GM21360 (cell line): ENCODE measurements around the gene N4BP3.

Source experiments
- ATAC-seq: cut with Tn5 transposase; IDR thresholded peaks from one replicate; pipeline ENCODE4 v1.9.1; 2021; ENCODE audit warnings: mild to moderate bottlenecking, moderate library complexity; ENCODE audit not compliant: unreplicated experiment

The N4BP3 gene

DNA sequence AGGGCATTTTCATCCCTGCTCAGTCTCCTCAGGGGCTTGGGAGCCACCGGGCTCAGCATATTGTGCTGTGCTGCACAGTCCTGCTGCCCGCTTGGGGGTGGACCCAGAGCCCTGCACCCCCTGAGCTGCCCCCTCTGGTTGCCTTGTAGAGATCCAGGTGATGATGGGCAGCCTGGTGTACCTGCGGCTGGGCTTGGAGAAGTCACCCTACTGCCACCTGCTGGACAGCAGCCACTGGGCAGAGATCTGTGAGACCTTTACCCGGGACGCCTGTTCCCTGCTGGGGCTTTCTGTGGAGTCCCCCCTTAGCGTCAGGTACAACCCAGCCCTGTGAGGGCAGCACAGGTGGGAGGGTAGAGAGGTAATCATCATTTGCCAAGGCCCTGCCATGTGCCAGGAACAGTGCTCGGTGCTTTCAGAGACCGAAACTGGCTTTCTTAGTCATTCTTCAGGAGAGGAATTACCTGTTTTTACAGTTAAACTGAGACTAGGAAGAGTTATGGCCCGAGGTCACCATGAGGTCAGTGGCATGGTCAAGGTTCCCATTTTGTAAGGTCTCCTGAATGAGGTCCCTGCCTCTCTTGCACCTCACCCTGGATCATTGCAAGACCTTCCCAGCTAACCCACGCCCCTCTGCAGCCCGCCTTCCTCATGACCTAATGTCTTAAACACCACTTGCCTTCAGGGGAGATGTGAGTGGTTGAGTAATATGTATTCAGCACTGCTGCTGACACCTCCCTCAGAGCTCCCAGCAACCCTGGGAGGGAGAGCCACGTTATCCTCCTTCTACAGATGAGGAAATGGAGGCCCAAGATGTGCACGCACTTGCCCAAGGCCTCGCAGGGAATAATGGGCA, 32.9 kb downstream of the N4BP3 start:
- ATAC-seq = no peak

DNA sequence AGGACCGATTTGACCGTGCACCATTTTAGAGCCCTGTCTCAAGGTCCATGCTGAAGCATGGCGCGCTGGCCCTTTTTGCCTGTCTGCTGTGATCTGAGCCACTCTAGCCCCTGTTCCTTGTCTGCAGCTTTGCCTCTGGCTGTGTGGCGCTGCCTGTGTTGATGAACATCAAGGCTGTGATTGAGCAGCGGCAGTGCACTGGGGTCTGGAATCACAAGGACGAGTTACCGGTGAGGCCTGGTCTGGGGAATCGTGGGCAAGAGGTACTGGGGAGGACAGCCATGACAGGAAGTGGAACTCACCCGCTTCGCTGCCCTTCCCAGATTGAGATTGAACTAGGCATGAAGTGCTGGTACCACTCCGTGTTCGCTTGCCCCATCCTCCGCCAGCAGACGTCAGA, 34.1 kb downstream of the N4BP3 start:
- ATAC-seq = no peak

DNA sequence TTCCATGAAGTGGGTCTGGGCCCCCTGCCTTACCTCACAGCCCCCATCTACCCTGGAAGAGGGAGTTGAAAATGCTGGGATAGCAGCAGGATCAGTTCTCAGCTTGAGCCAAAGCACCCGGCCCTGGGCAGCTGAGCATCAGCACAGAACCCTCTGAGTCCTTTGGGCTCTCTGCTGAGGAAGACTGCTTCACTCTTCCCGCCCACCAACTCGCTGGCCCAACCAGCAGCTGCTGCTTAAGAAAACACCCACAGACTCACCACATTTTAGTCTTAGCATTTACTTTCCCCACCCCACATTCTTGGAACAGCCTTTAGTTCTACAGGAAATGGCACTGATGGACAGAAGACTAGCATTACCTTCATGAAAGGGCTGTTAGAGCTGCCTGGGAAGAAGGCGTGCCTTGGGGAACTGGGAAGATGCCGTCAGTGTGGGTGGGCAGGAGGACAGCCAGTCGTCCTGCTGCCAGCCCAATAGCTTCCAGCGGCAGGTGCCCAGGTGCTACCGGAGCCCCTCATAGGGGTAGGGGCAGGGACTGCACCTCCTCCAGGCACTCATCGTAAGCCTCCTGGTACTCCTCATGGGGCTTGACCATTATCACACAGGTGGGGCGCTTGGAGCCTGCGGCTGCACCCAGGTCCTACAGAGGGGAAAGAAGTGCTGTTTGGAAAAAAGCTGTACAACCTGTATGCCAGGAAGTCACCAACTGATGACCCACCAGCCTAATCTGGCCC, 36.0 kb downstream of the N4BP3 start:
- ATAC-seq = no peak

DNA sequence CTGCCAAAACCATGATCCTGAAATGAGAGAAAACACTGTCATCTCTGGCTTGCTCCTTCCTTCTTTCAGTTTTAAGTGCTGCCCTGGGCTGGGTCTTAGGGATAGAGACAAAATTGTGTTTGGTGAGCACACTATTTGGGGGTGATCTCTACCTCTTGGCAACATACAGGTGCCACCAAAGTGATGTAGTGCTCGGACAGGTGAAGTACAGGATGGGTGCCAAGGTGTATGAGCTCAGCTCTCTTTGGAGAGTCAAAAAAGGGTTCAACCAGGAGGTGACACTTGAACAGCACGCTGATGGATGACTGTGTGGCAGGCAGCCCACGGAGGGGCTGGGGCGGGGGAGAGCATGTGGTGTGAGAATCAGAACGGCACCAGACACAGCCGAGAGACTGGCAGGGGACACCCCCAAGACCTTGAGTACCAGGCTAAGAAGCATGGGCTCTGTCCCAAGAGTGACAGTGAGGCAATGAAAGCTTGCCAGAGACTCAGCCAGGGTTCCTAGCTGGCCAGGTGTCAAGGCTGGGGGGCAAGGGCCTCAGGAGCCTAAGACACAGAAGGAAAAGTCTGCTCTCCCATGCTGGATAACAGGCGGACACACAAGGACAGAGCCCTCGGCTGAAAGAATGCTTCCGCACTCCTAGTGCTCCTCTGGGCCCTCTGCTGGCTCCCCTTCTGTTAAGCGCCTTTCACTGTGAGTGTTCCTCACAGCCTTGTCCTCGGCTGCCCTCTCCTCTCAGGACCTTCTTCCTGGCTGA, 37.8 kb downstream of the N4BP3 start:
- no peak for ATAC-seq

DNA sequence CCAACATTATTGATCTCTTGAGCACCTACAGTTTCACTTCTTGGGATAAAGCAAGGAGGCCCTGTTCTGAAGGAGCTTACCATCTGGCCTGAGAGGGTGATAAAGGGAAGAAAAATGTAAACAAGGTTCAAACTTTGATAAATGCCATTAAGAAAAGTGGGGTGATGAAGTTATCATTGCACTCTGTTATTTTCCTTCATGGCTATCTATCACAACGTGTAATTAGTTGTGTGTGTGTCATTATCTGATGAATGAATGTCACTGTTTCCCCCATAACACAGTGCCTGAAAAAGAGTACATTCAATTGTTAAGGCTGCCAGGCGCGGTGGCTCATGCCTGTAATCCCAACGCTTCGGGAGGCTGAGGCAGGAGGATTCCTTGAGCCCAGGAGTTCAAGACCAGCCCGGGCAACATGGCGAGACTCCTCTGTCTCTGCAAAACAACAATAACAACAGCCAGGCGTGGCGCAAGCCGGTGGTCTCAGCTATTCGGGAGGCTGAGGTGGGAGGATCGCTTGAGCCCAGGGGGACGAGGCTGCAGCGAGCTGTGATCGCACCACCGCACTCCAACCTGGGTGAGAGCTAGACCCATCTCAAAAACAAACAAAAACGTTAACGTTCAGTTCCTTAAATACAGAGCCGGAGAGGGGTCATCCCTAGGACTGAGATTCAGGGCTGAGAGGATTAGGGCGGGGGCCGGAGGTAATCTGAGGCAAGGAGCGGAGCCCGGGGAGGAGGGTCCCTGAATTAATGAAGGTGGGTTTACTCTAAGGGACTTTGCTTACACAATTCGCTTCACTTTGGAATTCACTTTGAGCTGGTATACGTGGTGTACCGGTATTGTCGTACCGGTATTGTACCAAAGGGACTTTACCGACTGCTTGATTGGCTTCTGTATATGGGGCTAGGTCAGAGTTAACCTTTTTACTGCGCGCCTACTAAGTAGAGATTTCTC, 39.4 kb downstream of the N4BP3 start:
- no peak for ATAC-seq

DNA sequence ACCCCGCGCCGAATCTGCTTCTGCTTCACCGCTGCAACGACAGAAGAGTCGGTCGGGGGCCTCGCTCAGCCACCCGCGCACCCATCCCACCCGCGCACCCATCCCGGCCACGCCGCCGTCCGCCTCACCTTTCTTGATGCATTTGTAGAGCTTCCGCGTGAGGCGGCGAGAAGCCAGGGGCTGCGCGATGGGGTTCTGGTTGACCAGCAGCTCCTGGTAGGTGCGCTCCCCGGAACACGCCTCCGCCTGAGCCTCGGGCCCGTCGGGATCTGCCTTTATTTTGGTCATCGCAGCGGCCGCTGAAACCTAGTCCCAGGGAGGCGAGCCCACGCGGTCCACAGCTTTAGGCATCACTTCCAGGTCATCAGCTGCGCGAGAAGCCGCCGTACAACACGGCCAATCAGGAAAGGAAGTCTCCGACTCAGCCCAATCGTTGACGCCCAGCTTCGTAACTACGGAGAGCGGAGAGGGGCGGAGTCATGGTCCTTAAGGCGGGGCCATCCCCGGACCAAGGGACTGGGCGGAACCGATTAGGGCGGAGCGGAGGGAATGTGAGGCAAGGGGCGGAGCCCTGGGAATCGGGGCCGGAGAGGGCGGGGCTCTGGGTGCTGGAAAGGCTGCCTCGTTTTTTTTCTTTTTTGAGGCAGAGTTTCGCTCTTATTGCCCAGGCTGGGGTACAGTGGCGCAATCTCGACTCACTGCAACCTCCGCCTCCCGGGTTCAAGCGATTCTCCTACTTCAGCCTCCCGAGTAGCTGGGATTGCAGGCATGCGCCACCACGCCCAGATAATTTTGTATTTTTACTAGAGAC, 40.4 kb downstream of the N4BP3 start, which contains the start of gene NHP2:
Gene NHP2, minus strand, starts transcription at position 356 of the 811 bp plus-strand sequence. Its CDS starts 68 bp downstream, at position 288.
- peak; percentile 99 for ATAC-seq

DNA sequence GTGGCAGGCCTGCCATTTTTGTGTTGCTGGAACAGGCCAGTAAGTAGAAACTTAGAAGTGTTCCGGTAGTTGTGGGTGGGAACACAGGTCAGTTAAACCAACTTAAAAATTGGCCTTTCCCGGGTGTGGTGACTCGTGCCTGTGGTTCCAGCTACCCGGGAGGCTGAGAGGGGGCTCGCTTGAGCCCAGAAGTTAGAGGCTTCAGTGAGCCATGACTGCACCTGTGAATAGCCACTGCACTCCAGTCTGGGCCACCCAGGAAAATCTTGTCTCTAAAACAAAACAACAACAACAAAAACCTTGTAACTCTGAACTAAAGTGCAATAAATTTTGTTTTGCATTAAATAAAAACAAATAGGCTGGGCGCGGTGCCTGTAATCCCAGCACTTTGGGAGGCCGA, 41.7 kb downstream of the N4BP3 start:
- ATAC-seq = no peak

DNA sequence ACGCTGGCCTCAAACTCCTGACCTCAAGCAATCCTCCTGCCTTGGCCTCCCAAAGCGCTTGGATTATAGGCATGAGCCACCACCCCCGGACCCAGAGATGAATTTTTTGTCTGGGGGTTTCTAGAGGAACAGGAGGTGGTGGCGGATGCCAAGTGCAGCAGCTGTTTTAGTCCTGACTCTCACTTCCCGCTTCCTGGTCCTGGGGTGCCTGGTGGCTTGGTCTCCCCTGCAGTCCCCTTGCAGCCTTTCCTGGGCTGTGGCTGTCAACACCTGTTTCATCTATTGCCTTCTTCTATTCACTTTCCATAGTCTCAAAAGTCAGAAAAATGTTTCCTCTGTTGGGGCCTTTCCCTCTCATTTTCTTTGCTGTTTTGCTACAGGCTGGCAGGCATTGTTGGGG, 46.8 kb downstream of the N4BP3 start:
- no peak for ATAC-seq

DNA sequence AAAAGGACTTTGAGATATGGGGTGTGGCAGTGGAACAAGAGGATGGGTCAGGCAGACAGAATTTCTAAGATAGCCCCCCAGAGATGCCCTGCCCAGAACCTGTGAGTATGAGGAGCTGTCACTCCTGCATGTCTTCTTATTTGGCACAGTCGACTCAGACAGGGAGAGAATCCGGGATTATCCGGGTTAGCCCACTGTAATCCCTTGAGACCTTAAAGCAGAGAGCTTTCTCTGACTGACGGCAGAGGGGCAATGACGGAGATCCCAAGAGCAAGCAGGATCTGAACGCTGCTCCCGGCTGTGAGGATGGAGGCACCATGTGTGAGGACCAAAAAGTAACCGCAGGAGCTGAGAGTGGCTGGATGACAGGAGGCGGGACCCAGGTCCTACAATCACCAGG, 49.1 kb downstream of the N4BP3 start:
- ATAC-seq = no peak

DNA sequence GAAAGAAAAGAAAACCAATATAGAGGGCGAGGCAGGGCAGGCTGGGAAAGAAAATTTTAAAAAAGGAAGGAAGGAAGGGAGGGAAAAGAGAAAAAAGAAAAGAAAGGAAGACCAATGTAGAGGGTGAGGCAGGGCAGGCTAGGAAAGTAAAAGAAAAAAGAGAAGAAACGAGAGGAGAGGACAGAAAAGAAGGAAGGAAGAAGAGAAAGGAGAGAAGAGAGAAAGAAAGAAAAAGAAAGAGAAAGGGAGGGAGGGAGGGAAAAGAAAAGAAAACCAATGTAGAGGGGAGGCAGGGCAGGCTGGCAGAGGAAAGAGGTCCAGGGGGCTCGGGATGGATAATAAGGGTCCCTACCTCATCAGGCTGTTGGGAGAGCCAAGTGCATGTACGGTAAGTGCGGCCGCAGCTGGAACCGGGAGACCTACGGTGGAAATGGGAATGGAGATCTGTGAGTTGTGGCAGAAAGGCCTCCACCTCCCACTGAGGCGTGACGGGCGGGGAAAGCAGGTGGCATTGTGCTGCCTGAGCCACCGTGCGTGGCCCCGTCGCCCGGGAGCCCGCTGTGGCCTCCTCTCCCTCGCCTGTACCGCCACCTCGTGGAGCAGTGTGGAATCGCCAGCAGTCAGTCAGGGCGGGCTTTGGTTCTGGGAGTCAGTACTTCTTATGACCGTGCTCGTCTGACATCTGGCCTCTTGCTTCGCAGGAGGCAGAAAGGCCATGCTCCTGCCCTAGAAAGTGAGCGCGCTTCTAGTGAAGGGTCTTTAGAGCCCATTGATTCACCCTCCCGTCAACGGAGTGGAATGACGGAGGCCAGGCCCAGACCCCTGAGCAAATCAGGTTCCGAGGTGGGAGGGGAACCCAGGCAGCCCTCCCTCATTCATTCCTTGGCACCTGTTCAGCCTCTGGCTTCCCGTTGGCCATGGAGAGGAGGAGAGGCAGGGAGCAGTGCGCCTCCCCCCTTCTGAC, 50.7 kb downstream of the N4BP3 start:
- peak; percentile 96 for ATAC-seq

DNA sequence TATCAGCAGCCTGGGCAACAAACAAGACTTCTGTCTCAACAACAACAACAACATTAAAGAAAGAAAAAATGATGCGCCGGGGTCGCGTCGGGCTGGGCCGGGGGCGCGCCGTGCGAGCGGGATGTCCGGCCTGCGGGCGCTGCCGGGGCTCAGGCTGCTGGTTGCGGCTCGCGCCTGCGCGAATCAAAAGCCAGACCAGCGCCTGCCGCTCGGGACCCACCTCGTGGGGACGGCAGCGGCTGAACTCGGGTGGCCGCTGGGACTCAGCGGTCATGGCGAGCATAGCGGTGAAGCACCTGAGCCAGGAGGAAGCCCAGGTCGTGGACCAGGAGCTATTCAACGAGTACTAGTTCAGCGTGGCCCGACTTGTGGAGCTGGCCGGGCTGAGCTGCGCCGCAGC, 52.2 kb downstream of the N4BP3 start:
- no peak for ATAC-seq

DNA sequence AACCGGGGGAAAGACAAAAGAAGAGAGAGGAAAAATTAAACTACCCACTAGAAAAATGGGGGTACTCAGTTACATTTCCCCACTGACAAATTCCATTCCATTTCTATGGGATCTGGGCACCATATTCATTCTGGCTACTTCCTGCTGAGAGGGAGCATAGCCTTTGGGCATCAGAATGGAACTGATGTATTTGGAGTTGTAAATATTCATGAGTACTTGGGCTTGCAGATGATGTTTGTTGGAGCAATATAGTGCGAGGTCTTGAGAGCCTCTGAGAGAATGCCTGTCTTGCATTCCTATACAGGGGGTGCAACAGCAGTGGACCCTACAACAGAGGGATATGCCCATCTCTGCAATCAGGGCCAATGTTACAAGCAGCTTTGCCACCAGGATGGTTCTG, 57.1 kb downstream of the N4BP3 start:
- ATAC-seq = no peak

DNA sequence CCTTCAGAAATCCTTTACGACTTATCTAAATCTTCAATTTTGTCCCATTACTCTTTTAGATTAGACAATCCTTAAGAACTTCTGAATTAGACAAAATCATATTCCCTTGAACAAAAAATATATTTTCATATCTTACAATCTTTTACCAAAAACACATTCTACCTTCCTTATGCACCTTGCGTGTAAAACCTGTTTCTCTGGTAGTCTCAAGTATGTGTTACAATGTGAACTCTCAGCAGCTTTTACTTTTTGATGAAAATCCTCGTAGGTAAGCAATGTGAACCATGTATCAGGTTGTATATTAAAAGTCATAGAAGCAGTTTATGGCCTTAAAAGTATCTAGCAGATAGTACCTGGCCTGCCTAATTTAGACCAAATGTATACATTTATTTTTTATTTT, 61.1 kb downstream of the N4BP3 start:
- ATAC-seq = no peak
